GM15510 (cell line): ENCODE data around the gene EXOC2.

Source experiments
- POLR2A ChIP-seq: IDR thresholded peaks from 3 replicates; pipeline ENCODE4 v1.6.1; 2011; ENCODE audit warnings: borderline replicate concordance; ENCODE audit not compliant: insufficient read length; ENCODE audit errors: extremely low read depth

The EXOC2 gene

GRCh38 chr6:484086-484745 is 208.7 kb downstream of the EXOC2 start:
- TF ChIP-seq POLR2A: no peak

GRCh38 chr6:475314-475713 is 217.6 kb downstream of the EXOC2 start:
- no peak for TF ChIP-seq POLR2A

- TF ChIP-seq POLR2A: no peak
Observed at GRCh38 chr6:474453-475185, 218.3 kb downstream of the EXOC2 start.

GRCh38 chr6:473768-474452 is 219.0 kb downstream of the EXOC2 start:
- no peak for TF ChIP-seq POLR2A

- TF ChIP-seq POLR2A: no peak
Observed at GRCh38 chr6:473356-473755, 219.6 kb downstream of the EXOC2 start.

- no peak for TF ChIP-seq POLR2A
Observed at GRCh38 chr6:470901-471448, 222.0 kb downstream of the EXOC2 start.

GRCh38 chr6:470051-470900 is 222.7 kb downstream of the EXOC2 start:
- TF ChIP-seq POLR2A: no peak

- TF ChIP-seq POLR2A: no peak
Observed at GRCh38 chr6:467671-468082, 225.3 kb downstream of the EXOC2 start.

- no peak for TF ChIP-seq POLR2A
Observed at GRCh38 chr6:467111-467510, 225.8 kb downstream of the EXOC2 start.

GRCh38 chr6:466564-466963 is 226.4 kb downstream of the EXOC2 start:
- no peak for TF ChIP-seq POLR2A

GRCh38 chr6:465531-466348 is 227.2 kb downstream of the EXOC2 start:
- no peak for TF ChIP-seq POLR2A

GRCh38 chr6:456887-457286 is 236.1 kb downstream of the EXOC2 start:
- no peak for TF ChIP-seq POLR2A

- TF ChIP-seq POLR2A: no peak
Observed at GRCh38 chr6:456358-456867, 236.5 kb downstream of the EXOC2 start.
